Keratinocyte (primary cell): ENCODE data around the gene APOBEC4.

Experiments used
- EZH2 ChIP-seq: IDR thresholded peaks from one replicate; pipeline ENCODE4 v1.6.1; 2012; ENCODE audit warnings: inconsistent platforms, mild to moderate bottlenecking, low read length, moderate library complexity
- TF ChIP-seq, protein P1 (sequence below), 3 experiments: IDR thresholded peaks in 1 of 3; conservative IDR thresholded peaks in 1 of 3; optimal IDR thresholded peaks in 1 of 3; 2 replicates in 2 of 3; 3 replicates in 1 of 3; pipeline versions ENCODE3 to v1.5.1; 2011; ENCODE audit warnings: low read length in 3 of 3, mild to moderate bottlenecking in 3 of 3, moderate library complexity in 2 of 3, control low read depth in 1 of 3, inconsistent platforms in 1 of 3; ENCODE audit not compliant: insufficient read depth in 2 of 3; ENCODE audit errors: extremely low read depth in 1 of 3

DNA sequence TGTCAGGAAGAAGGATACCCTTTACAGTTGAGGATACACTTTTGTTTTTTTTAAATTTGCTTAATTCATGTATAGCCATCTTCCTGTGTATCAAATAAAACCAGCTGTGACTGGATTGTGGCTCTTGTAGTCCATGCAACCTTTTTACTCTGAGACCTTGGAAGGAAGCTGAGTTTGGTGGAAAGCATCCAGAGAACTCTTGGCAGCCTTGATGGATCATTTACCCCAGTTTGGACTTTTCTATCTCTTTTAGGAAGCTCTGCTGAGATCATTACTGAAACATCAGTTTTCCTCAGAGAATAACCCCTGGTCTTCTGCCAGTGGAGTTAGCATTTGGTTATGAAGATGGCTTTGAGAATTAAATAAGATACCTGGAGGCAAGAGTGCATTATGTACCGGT is 21.2 kb upstream of the APOBEC4 start:
- no peak for TF ChIP-seq EZH2
- TF ChIP-seq, protein P1, sequence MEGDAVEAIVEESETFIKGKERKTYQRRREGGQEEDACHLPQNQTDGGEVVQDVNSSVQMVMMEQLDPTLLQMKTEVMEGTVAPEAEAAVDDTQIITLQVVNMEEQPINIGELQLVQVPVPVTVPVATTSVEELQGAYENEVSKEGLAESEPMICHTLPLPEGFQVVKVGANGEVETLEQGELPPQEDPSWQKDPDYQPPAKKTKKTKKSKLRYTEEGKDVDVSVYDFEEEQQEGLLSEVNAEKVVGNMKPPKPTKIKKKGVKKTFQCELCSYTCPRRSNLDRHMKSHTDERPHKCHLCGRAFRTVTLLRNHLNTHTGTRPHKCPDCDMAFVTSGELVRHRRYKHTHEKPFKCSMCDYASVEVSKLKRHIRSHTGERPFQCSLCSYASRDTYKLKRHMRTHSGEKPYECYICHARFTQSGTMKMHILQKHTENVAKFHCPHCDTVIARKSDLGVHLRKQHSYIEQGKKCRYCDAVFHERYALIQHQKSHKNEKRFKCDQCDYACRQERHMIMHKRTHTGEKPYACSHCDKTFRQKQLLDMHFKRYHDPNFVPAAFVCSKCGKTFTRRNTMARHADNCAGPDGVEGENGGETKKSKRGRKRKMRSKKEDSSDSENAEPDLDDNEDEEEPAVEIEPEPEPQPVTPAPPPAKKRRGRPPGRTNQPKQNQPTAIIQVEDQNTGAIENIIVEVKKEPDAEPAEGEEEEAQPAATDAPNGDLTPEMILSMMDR (optimal IDR thresholded peaks at IDR 0.05 in 1 of 3, IDR thresholded peaks at IDR 0.05 in 1 of 3, conservative IDR thresholded peaks at IDR 0.05 in 1 of 3; ENCODE audit: extremely low read depth in 1 of 3, insufficient read depth in 2 of 3, low read length in 3 of 3): no peak
